NCI-H2196 treated with DMSO at 0.1 percent for 48 hours (cell line): ENCODE data around the gene TMEM202.
"Not testable (repeated sequence)": the region's sequence is repeated elsewhere in the genome, so short reads cannot be mapped to it uniquely, and the experiment has no call there.

Experiments
- DNase-seq: peaks from one replicate; lab custom pipeline; 2025; ENCODE audit not compliant: unreplicated experiment; lab: John Stamatoyannopoulos, UW

Gene TMEM202

GRCh38 chr15:72398648-72399047 lies 543 bp downstream of the TMEM202 start:
- DNase-seq, result no peak

- no peak for DNase-seq
These were observed 4.6 kb downstream of the TMEM202 start for GRCh38 chr15:72402726-72403125.

- DNase-seq, result no peak
These were observed 6.3 kb downstream of the TMEM202 start for GRCh38 chr15:72404356-72404755.

GRCh38 chr15:72404841-72405240 lies 6.7 kb downstream of the TMEM202 start:
- no peak for DNase-seq

- no peak for DNase-seq
These were observed 8.8 kb downstream of the TMEM202 start for GRCh38 chr15:72406936-72407335.

GRCh38 chr15:72411111-72411510 lies 13.0 kb downstream of the TMEM202 start:
- no peak for DNase-seq

GRCh38 chr15:72411544-72411943 lies 13.4 kb downstream of the TMEM202 start:
- DNase-seq, result no peak

GRCh38 chr15:72413337-72413736 lies 15.2 kb downstream of the TMEM202 start:
- DNase-seq, result not testable (repeated sequence)

GRCh38 chr15:72415304-72415703 lies 17.2 kb downstream of the TMEM202 start:
- no peak for DNase-seq

GRCh38 chr15:72419768-72420167 lies 21.7 kb downstream of the TMEM202 start:
- not testable (repeated sequence) for DNase-seq

- DNase-seq, result no peak
These were observed 22.5 kb downstream of the TMEM202 start for GRCh38 chr15:72420576-72420975.

- no peak for DNase-seq
These were observed 23.4 kb downstream of the TMEM202 start for GRCh38 chr15:72421484-72421883.

GRCh38 chr15:72423256-72423655 lies 25.2 kb downstream of the TMEM202 start:
- DNase-seq, result no peak

- no peak for DNase-seq
These were observed 28.6 kb downstream of the TMEM202 start for GRCh38 chr15:72426753-72427152.

- no peak for DNase-seq
These were observed 39.7 kb downstream of the TMEM202 start for GRCh38 chr15:72437650-72438316.

GRCh38 chr15:72442848-72443247 lies 44.7 kb downstream of the TMEM202 start:
- not testable (repeated sequence) for DNase-seq

- DNase-seq, result no peak
These were observed 47.3 kb downstream of the TMEM202 start for GRCh38 chr15:72445426-72445825.

- no peak for DNase-seq
These were observed 52.7 kb downstream of the TMEM202 start for GRCh38 chr15:72450805-72451204.

- no peak for DNase-seq
These were observed 53.1 kb downstream of the TMEM202 start for GRCh38 chr15:72451224-72451623.

GRCh38 chr15:72456684-72457083 lies 58.6 kb downstream of the TMEM202 start:
- DNase-seq, result no peak
